ENCODE measurements around the gene CCDC112.

CCDC112 gene

GRCh38 chr5:115317736-115318135, 21.3 kb upstream of the CCDC112 start:
- no peak for DNase-seq

GRCh38 chr5:115317320-115317719, 20.9 kb upstream of the CCDC112 start:
- DNase-seq = no peak

DNA sequence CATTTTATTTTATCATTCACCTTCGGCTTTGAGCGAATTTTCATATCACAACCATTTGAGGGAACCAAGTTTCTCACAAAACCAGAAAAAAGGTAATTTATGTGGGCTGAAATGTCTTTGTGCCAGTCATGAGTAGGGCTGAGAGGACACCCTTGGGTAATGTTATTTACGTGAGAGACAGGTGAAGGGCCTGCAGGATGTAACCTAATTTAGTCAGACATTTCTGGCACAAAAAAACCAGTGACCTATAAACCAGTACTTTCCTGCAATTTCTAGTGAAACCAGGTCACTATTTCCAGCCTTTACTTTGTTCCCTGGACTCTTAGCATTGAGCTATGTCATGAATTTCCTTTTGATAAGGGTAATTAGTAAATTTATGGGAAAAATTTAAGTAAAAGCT, 17.2 kb upstream of the CCDC112 start:
- no peak for DNase-seq

DNA sequence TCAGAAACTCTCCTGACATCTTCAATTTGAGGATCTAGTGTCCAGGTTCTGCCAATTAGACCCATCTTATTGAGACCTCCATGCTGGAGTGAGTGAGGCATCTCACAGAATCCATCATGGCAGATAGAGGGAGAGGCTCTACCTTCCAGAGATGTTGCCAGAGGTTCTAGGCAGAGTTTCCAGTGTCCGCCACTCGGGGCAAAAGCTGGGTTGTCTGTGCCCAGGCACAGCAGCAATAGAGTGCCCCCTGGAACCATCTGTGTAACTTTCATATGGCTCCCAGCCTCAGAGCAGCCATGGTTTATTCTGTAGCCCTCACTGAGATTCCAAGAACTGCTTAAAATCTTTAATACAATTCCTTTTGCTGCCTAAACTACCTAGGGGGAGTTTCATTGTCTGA, 16.6 kb upstream of the CCDC112 start:
- no peak for DNase-seq

DNA sequence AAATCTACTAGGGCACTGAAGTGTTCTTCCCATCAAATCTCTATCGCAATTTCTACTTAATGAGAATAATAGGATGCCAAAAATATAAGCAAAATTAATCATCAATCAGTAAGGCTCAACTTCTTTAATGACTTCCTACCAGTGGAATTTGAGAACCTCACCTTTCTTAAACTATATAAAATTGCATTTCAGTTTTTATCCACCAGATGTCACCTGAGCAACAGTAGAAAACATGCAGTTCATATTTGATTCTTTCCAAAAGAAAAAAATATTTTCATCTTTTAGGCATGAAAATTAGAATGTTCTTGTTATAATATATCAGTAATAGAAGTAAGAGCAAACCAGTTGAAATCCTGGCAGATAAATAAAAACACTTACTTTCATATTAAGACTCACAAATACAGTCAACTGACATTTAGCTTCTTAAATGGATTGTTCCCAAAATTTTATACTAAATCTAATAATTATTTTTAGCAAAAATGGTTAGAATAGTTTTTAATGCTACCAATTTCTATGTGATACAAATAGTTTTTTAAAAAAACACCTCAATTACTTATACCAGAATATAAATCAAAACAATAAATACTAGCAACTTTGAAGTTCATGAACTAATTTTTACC, 13.4 kb upstream of the CCDC112 start:
- DNase-seq = no peak

DNA sequence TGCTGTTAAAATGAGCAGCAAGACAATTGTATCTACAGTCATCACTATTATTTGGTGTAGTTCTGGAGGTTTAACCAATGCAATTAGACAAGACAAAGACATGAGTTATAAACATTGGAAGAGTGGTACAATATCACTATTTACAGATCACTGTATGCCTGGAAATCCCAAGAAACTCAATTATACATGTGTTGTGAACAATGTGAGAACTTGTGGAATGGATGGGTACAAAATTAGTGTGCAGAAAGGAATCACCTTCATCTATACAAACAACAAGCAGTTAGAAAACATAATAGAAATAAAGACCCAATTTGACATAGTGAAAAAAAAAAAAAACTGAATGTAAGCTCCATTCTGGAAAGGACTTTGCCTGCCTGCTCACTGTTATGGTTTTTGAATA, 12.4 kb upstream of the CCDC112 start:
- no peak for DNase-seq

GRCh38 chr5:115306011-115306536, 9.6 kb upstream of the CCDC112 start:
- no peak for DNase-seq

DNA sequence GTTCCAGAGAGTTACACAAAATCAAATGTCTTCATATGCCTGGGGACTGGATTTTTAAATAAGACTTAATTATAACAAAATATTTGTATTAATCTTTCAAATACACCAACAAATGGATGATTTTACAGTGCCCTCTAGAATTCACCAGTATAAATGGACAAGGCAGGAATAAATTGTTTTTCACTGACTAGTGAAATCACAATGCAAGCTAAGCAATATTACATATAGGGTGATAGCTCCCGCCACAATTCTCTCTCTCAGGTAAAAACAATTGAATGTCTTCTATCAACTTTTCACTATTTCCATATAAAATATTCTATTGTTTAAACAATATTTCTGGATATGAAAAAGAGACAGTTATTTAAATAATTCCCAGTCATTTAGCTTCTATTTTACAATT, 8.0 kb upstream of the CCDC112 start:
- no peak for DNase-seq

GRCh38 chr5:115298811-115299210, 2.4 kb upstream of the CCDC112 start:
- DNase-seq = no peak

DNA sequence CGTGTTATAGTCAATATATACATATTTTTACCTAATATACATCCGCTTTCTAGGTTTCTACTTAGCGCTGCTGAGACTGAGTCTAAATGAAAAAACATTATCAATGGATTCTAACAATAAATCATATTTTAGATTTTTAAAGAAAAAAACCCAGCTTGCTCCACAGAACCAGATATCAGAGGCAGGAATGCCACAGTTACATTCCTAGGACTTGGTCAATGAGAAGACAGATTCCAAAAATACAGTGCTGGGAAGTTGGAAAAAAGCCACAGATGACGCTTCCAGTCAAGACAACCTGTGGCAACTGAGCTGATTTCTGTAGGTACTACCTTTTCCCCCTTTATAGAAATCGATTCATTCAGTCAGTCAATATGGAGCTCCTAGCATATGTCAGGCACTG, 577 bp upstream of the CCDC112 start:
- no peak for DNase-seq

GRCh38 chr5:115295777-115296123, 704 bp downstream of the CCDC112 start:
- DNase-seq = no peak

DNA sequence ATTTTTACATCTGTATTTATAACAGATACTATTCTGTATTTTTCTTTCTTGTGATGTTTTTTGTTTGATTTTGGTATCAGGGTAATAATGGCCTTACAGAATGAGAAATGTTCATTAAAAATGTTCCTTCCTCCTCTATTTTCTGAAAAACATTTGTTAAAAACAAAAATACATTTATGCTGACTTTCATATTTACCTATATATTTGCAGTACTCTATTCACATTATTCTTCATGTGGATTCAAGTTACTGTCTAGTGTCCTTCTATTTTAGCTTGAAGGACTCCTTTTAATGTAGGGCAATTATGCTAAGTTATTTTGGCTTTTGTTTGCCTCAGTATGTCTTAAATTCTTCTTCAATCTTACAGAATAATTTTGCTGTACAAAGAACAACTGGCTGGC, 5.1 kb downstream of the CCDC112 start:
- DNase-seq = no peak

DNA sequence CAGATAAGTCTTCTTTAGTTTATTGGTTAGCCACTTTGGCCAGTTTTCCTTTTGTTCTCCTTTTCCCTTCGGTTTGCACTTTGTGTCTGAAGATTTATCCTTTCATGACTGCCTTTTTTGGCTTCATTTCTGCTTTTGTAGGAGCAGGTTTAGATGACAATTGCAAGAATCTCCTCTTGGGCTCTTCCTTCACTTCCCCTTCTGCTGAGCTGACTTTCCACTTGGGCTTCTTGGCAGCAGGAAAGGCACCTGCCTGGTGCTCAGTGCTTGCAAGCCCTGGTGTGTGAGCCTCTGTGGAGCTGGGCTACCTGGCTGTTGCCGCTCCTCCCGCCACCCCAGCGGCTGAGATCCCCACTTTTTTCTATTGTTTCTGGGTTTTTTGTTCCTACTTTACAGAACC, 7.3 kb downstream of the CCDC112 start:
- DNase-seq = no peak

GRCh38 chr5:115284021-115284420, 12.4 kb downstream of the CCDC112 start:
- no peak for DNase-seq

DNA sequence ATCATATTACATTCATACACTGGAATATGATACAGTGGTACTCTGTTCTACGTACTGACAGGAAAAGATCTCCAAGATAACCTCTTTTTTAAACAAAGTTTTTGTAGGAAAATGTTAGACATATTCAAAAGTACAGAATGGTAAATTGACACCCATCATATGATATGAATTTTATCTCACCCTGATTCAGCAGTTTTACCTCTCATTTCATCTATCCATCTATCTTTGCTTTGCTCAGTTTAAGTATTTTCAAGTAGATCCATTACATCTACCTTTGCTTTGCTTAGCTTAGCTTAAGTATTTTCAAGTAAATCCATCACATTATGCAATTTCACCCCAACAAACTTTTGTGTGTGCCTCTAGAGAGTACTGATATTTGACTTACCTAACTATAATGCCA, 14.3 kb downstream of the CCDC112 start:
- no peak for DNase-seq

DNA sequence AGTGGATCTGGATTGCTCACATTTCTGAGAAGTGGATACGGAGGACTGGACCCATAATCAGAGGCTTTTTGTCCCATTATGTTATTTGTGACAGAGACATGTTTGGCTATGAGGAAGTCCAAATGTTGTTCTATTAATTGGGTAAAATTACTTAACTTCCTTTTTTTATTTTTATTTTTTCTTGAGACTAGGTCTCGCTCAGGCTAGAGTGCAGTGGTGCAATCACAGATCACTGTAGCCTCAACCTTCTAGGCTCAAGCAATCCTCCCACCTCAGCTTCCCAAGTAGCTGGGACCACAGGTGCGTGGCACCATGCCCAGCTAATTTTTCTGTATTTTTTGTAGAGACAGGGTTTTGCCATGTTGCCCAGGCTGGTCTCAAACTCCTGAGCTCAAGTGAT, 21.9 kb downstream of the CCDC112 start:
- DNase-seq = no peak

GRCh38 chr5:115272297-115272958, 24.0 kb downstream of the CCDC112 start:
- no peak for DNase-seq

- DNase-seq = no peak
These were observed 25.0 kb downstream of the CCDC112 start for GRCh38 chr5:115271295-115272050.

DNA sequence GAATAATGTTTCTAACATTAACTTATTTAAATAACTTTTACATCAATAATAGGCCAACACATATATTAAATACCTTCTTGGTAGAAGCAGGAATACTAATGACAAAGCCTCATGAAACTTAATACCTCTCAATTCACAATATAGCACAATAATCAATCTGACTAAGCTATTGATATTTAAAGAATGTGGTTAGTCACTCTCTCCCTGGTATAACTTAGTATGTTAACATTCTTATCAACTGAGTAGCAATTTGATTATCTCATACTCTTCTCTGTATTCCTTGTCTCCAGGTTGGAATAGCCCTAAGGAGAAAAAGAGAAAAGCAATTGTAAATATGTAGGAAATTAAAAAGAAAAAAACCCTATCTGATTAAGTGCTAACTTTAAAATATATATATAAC, 28.8 kb downstream of the CCDC112 start:
- DNase-seq = no peak

GRCh38 chr5:115265220-115265619, 31.2 kb downstream of the CCDC112 start:
- no peak for DNase-seq

- no peak for DNase-seq
These were observed 31.7 kb downstream of the CCDC112 start for GRCh38 chr5:115264786-115265185.

- DNase-seq = no peak
These were observed 33.4 kb downstream of the CCDC112 start for GRCh38 chr5:115263078-115263380.

- DNase-seq = peak; percentile 63
These were observed 34.0 kb downstream of the CCDC112 start, which contains the start of gene PGGT1B for GRCh38 chr5:115262321-115263077. PGGT1B (minus strand) TSS chr5:115262877; CDS start chr5:115262851, 26 bp downstream.

DNA sequence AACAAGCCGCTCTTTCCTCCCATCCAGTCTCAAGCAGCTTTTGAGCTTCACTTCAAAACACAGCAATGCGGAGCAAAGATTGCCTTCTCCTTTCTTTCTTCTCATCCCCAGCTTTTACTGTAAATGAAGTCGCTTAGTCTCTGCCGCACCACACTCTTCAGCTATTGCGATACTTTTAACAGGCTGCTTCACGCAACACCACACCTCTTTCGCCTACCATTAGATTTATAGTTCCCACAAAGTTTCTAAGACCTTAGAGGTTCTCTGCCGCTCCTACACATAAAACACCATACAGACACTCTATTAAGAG, 34.5 kb downstream of the CCDC112 start:
- no peak for DNase-seq
